ENCODE results near the gene FRAS1.
"Not testable (repeated sequence)": the region's sequence is repeated elsewhere in the genome, so short reads cannot be mapped to it uniquely, and the experiment has no call there.

FRAS1 gene

DNA sequence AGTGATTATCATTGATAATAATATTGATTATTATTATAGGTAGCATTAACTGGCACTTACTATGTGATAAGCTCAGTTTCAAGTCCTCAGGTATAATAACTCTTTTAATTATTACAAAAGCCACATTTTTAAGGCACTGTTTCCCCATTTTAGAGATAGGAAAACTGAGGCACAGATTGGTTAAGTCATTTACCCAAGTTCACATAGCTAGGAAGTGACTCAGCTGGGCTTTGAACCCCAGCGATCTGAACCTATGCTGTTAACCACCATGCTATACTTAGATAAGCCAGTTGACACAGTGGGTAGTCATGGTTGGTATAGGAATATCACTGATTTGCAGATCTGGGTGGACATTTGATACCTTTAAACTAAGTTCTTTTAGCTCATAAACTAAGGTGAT, 110.4 kb downstream of the FRAS1 start:
- DNase-seq: no peak

GRCh38 chr4:78168029-78168428, 110.9 kb downstream of the FRAS1 start:
- DNase-seq: no peak

GRCh38 chr4:78169728-78170127, 112.6 kb downstream of the FRAS1 start:
- DNase-seq: no peak

DNA sequence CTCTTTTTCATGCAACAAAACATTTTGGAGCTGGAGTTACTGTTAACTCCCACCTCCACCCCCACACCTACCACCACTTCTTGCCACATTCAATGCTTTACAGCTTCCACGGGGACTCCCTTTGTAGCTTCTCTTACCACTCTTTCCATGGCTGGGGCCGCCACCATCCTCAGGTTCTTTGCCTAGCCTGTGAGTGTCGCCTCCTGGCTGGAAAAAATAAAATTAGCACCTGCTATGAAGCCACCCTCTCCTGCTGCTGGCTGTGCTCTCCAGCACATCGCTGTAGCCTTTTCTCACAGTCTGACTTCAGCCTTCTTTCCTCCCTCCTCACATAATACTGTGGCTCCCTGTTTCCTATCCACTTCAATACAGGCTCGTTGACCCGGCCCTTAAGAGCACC, 114.4 kb downstream of the FRAS1 start:
- DNase-seq: no peak

DNA sequence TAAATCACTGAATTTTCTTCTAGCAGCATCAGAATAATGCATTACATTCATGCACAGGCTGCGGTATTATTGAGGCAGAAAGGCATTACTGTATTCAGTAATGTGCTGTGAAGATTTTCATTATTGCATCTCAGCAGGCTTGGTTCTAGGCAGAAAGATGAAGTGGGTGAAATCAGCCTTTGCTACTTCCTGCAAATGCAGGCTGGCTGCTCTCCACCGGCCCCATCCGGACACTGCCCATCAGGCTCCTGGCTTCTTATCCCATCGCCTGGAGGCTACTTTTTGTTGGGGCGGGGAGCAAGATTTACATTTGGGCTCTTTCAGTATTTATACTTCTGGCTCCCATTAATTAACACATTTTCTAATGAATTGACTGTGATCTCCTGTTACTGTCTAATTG, 117.8 kb downstream of the FRAS1 start:
- DNase-seq: no peak

DNA sequence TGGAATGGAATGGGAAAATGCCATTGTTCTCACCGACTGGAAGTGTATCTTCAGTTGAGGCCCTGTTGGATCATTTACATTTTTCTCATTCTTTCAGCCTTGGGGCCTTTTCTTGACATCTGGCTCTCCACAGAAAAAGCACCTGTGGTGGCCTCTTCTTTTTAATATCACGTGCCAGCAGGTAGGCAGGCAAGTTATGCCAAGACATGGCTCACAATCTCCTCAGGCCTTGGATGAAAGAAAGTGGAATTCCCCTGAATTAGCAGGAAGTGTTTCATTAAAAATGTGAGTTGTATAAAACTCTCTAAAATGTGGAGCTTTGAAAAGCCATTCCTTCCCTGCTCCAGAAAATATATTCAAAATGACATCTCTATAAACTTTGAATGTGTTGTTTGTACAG, 122.1 kb downstream of the FRAS1 start:
- no peak for DNase-seq

DNA sequence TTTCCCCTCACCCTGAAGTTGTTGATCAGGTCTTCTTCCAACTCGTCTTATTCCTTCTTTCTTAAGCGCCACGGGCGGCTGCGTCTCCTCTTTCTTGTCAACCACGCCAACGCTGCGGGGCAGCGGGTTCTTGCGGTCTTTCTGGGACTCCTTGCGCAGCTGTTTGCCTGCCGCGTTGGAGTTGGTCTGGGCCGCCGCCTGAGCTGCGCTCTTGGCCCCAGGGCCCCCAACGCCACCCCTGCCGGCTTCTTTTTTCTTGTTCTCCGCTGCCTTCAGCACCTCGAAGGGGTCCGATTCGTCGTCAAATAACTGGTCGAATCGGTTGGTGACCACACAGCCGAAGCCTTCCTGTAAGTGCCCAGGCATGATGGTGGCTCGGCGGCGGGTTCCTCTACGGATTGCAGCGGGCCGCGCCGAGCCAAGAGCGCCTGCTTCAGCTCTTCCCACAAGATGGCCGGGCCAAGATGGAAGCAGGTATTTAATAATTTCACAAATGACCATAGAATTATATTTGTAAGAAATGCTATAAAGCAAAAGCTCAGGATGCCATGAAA, 124.6 kb downstream of the FRAS1 start:
- not testable (repeated sequence) for DNase-seq

GRCh38 chr4:78184584-78184983, 127.5 kb downstream of the FRAS1 start:
- DNase-seq: no peak

- no peak for DNase-seq
Measured at GRCh38 chr4:78185117-78185516, 128.0 kb downstream of the FRAS1 start.

GRCh38 chr4:78186597-78187543, 129.7 kb downstream of the FRAS1 start:
- no peak for DNase-seq

DNA sequence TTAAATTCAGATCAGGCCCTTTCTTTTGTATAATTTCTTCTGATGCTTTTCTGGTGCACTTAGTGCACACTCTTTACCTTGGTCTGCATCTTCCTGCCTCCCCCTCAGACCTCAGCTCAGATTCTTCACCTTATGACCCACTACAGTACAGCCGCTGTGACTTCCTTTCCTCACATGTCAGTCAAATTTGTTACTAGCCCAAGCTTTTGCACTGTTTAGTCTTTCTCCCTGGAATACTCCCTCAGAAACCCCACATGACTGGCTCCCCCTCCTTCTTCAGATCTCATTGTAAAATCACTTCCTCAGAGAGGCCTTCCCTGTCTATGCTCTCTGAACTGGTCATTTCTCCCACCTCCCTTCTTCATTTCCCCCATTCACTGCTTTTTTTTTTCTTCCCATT, 132.9 kb downstream of the FRAS1 start:
- DNase-seq: no peak

GRCh38 chr4:78190595-78190994, 133.5 kb downstream of the FRAS1 start:
- DNase-seq: no peak

DNA sequence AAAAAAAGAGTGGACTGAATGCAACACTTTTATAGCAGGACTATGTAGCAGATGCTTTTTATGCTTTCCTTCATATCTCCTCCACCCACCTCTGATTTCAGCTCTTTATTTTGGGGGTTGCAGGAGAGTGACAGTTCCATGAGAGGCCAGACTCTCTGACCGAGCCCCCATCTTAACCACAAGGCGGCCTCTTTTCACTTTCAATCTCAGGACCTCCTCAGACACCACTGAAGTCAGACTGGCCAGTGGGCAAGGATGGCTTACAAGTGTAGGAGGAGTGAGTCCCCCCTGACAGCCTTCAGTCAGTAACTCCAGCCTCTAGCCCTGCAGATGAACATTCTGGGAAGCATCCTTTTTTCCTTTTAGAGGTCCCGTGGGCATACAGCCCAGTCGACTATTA, 140.8 kb downstream of the FRAS1 start:
- DNase-seq: no peak

GRCh38 chr4:78199984-78200383, 142.9 kb downstream of the FRAS1 start:
- DNase-seq: no peak

- DNase-seq: no peak
Measured at GRCh38 chr4:78200949-78201348, 143.8 kb downstream of the FRAS1 start.

DNA sequence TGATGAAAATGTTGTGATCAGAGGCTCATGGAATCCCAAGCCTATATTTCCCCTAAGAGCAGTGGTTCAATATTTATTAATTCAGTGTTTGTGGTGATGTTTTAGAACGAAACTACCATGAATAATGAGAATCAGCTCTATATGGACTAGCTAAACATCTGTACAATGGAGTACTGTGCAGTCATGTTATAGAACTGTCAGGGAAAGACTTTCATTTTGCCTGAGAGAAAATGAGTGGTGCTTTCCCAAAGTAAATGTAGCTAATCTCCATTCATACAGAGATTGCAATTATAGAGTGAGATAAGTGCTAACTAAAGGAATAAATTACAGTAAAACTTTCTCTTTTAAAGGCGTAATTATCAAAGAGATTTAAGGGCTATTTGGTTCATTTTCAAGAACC, 147.1 kb downstream of the FRAS1 start:
- no peak for DNase-seq

- DNase-seq: no peak
Measured at GRCh38 chr4:78205591-78205990, 148.5 kb downstream of the FRAS1 start.

DNA sequence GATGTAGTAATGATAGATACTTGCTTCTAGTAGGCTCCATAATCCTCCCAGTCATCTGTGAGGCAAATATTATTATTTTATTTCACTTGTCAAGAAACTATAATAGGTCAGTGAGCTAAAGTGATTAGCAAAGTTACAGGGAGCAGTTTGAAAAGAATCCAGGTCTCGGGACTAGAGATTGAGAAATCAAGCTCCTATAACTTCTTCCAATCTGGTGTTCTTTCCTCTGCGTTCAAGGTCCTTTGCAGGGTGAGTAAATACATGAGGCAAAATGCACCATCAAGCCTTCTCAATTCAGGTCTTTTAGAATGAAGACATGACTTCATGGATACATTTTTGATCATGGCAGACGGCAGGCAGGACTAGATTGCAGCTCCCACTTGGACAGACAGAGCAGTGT, 150.4 kb downstream of the FRAS1 start:
- DNase-seq: no peak

DNA sequence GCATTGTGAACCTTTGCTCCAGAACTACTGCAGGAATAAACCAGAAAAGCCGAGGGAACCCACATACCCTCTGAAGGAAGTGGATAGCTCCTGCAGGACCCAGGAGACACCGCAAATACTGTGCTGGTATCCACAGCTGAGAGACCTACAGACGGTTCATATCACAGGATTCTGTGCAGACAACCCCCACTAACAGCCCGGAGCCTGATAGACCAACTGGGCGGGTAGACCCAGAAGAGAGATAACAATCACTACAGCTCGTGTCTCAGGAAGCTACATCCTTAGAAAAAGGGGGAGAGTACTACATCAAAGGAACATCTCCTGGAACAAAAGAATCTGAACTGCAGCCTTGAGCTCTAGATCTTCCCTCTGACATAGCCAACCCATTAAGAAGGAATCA, 150.8 kb downstream of the FRAS1 start:
- no peak for DNase-seq

GRCh38 chr4:78208896-78209295, 151.8 kb downstream of the FRAS1 start:
- DNase-seq: not testable (repeated sequence)

GRCh38 chr4:78210694-78211410, 153.7 kb downstream of the FRAS1 start:
- no peak for DNase-seq

- no peak for DNase-seq
Measured at GRCh38 chr4:78213218-78213617, 156.1 kb downstream of the FRAS1 start.

DNA sequence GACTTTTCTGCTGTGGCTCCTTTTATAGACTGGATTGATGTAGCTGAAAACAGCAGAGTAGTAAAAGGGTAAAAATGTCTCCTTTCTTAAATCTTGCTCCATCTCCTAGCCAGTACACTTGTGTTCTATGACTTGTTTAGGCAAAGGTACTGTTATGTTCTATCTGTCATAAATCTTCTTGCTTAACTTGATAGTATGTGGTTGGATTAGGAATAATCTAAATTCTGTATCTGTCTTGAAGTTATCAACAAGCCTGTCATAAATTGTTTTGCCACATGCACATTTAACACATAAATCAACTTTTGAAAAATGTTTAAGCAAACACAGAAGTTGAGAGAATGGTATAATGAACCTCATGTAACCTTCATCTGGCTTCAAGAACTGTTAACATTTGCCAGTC, 157.0 kb downstream of the FRAS1 start:
- no peak for DNase-seq

- DNase-seq: no peak
Measured at GRCh38 chr4:78217557-78217956, 160.4 kb downstream of the FRAS1 start.
